ENCODE results near the gene KIFC3. TPM values are rescaled to one million over a fixed set of nuclear protein-coding genes. Genes with fewer than 3 reads are reported as not detected.

The KIFC3 gene
- total and polyA plus RNA-seq, 2 of the 13 experiments (the other 11 are each of a cell fraction or from before 2014, with no cell fraction given) = 42.1 to 45.3 TPM

DNA sequence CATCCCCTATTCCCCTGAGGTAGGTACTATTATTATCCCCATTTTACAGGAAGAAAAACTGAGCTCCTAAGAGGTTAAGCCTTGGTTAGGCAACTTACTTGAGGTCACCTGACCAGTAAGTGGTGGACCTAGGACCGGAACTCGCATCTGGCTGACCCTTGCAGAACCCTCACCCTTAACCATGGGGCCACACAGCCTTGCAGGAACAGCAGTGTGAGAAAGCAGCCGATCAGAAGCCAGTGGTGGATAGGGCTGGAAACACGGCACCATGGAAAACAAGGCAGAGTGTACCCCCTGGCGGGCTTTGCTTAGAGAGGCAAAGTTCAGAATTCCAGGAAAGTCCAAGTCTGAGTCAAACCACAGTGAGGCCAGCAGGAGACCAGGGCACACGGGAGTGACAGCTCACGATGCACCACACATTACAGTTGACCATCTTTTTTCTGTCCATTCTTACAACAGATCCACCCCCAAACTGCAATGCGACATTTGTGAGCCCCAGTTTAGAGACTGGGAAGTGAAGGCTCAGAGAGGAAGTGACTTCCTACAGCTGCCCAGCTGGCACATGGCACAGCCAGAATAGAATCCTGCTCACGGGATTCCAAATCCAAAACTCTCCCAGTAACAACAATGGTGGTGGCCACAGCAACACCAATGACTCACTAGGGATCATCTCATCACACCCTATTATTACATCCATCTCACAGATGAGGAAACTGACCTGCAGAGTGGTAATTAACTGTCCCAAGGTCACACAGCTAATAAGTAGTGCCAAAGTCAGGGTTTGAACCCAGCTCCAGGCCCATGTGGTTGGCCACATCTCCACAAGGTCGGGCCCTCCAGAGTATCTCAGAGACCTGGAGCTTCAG, 20.3 kb downstream of the KIFC3 start (continued):
- TF ChIP-seq, protein P1, sequence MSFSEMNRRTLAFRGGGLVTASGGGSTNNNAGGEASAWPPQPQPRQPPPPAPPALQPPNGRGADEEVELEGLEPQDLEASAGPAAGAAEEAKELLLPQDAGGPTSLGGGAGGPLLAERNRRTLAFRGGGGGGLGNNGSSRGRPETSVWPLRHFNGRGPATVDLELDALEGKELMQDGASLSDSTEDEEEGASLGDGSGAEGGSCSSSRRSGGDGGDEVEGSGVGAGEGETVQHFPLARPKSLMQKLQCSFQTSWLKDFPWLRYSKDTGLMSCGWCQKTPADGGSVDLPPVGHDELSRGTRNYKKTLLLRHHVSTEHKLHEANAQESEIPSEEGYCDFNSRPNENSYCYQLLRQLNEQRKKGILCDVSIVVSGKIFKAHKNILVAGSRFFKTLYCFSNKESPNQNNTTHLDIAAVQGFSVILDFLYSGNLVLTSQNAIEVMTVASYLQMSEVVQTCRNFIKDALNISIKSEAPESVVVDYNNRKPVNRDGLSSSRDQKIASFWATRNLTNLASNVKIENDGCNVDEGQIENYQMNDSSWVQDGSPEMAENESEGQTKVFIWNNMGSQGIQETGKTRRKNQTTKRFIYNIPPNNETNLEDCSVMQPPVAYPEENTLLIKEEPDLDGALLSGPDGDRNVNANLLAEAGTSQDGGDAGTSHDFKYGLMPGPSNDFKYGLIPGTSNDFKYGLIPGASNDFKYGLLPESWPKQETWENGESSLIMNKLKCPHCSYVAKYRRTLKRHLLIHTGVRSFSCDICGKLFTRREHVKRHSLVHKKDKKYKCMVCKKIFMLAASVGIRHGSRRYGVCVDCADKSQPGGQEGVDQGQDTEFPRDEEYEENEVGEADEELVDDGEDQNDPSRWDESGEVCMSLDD (CRISPR knock-in tag; IDR thresholded peaks at IDR 0.05; ENCODE audit: borderline replicate concordance) = no peak
- TF ChIP-seq ZSCAN12 (CRISPR knock-in tag; IDR thresholded peaks at IDR 0.05) = no peak
- TF ChIP-seq ZNF749 (CRISPR knock-in tag; IDR thresholded peaks at IDR 0.05; ENCODE audit: borderline replicate concordance) = peak; percentile 55; the same call in 1 of the 2 replicates
- TF ChIP-seq HDAC6 (IDR thresholded peaks at IDR 0.05; ENCODE audit: low read depth, low read length) = no peak
- peak; percentile 77 for TF ChIP-seq NCOA2 (CRISPR knock-in tag; IDR thresholded peaks at IDR 0.05)
- TF ChIP-seq ZSCAN20 (CRISPR knock-in tag; IDR thresholded peaks at IDR 0.05; ENCODE audit: borderline replicate concordance) = peak; percentile 51; the same call in 1 of the 2 replicates
- peak; percentile 49; the same call in 1 of the 2 replicates for TF ChIP-seq GFI1 (CRISPR knock-in tag; IDR thresholded peaks at IDR 0.05; ENCODE audit: borderline replicate concordance)
- TF ChIP-seq, protein P2, sequence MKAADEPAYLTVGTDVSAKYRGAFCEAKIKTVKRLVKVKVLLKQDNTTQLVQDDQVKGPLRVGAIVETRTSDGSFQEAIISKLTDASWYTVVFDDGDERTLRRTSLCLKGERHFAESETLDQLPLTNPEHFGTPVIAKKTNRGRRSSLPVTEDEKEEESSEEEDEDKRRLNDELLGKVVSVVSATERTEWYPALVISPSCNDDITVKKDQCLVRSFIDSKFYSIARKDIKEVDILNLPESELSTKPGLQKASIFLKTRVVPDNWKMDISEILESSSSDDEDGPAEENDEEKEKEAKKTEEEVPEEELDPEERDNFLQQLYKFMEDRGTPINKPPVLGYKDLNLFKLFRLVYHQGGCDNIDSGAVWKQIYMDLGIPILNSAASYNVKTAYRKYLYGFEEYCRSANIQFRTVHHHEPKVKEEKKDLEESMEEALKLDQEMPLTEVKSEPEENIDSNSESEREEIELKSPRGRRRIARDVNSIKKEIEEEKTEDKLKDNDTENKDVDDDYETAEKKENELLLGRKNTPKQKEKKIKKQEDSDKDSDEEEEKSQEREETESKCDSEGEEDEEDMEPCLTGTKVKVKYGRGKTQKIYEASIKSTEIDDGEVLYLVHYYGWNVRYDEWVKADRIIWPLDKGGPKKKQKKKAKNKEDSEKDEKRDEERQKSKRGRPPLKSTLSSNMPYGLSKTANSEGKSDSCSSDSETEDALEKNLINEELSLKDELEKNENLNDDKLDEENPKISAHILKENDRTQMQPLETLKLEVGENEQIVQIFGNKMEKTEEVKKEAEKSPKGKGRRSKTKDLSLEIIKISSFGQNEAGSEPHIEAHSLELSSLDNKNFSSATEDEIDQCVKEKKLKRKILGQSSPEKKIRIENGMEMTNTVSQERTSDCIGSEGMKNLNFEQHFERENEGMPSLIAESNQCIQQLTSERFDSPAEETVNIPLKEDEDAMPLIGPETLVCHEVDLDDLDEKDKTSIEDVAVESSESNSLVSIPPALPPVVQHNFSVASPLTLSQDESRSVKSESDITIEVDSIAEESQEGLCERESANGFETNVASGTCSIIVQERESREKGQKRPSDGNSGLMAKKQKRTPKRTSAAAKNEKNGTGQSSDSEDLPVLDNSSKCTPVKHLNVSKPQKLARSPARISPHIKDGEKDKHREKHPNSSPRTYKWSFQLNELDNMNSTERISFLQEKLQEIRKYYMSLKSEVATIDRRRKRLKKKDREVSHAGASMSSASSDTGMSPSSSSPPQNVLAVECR (CRISPR knock-in tag; IDR thresholded peaks at IDR 0.05; ENCODE audit: borderline replicate concordance) = peak; percentile 58; the same call in 1 of the 2 replicates
- TF ChIP-seq POLR2A (IDR thresholded peaks at IDR 0.05; ENCODE audit: insufficient read depth in 1 of 2, low read depth in 2 of 2, low read length in 2 of 2) = peak; percentile 51 to 72; a peak in 3 of 4 replicates
- TF ChIP-seq EZH2 (conservative IDR thresholded peaks at IDR 0.05; ENCODE audit: low read depth, low read length) = no peak
- no peak for TF ChIP-seq ZNF720 (CRISPR knock-in tag; IDR thresholded peaks at IDR 0.05)
- TF ChIP-seq PHF8 (CRISPR knock-in tag; IDR thresholded peaks at IDR 0.05) = 0 out of 2 replicates have a peak, but pooled peaks have one; percentile 3
- TF ChIP-seq, protein P3, sequence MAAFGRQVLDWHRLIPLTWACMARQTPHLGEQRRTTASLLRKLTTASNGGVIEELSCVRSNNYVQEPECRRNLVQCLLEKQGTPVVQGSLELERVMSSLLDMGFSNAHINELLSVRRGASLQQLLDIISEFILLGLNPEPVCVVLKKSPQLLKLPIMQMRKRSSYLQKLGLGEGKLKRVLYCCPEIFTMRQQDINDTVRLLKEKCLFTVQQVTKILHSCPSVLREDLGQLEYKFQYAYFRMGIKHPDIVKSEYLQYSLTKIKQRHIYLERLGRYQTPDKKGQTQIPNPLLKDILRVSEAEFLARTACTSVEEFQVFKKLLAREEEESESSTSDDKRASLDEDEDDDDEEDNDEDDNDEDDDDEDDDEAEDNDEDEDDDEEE (CRISPR knock-in tag; IDR thresholded peaks at IDR 0.05) = 0 out of 2 replicates have a peak, but pooled peaks have one; percentile 47
- no peak for TF ChIP-seq WIZ (CRISPR knock-in tag; IDR thresholded peaks at IDR 0.05)
- TF ChIP-seq CBX5 (CRISPR knock-in tag; IDR thresholded peaks at IDR 0.05; ENCODE audit: borderline replicate concordance) = peak; percentile 74; the same call in 1 of the 2 replicates
- TF ChIP-seq SMARCE1 (IDR thresholded peaks at IDR 0.05; ENCODE audit: borderline replicate concordance) = no peak
- no peak for TF ChIP-seq TAF15 (IDR thresholded peaks at IDR 0.05; ENCODE audit: low read depth, low read length, poor library complexity, severe bottlenecking)
- TF ChIP-seq PCBP1 (IDR thresholded peaks at IDR 0.05; ENCODE audit: borderline replicate concordance, low read depth, low read length) = no peak
- 0 out of 2 replicates have a peak, but pooled peaks have one; percentile 33 for TF ChIP-seq SP5 (CRISPR knock-in tag; IDR thresholded peaks at IDR 0.05; ENCODE audit: borderline replicate concordance, low read depth)
- TF ChIP-seq TBX3 (IDR thresholded peaks at IDR 0.05; ENCODE audit: borderline replicate concordance) = no peak; the same call in 1 of the 2 replicates
- no peak for TF ChIP-seq ZBTB1 (CRISPR knock-in tag; IDR thresholded peaks at IDR 0.05; ENCODE audit: borderline replicate concordance)
- no peak for TF ChIP-seq ZFP36L2 (CRISPR knock-in tag; IDR thresholded peaks at IDR 0.05)

Data from HepG2 (cell line).